Stimulated activated CD8-positive, alpha-beta memory T cell treated with anti-CD3 and anti-CD28 coated beads, Interleukin-15, amount 100 ng/mL, for 48 hours (primary cell): Measurements from ENCODE around the gene PHACTR1.
A peak's percentile ranks its signal among the peaks of the same experiment; 100 is the strongest.

Experiments
- DNase-seq, 2 donors: peaks; one replicate each; pipeline ENCODE4 v3.0.0-alpha.2; 2020; ENCODE audit warnings: low read depth in 2 of 2

PHACTR1 gene

DNA sequence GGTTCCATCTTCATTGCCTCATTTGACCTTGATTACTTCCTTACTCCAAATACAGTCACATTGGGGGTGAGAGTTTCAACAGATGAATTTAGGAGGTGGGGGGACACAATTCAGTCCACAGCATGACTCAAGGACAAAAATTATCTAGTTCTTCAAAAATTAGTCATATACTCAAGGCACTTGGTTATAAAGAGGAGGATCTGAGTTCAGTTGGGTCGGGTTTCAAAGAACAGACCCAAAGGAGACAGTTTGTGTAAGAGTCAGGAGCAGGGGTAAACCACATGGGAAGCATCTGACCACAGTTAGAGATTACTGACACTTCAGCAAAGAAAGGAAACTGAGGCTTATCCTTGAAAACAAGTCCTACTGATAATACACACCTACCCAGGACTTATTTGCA lies 473.8 kb downstream of the PHACTR1 start:
- DNase-seq: no peak

- DNase-seq: no peak
Observed at GRCh38 chr6:13191461-13191860, 474.9 kb downstream of the PHACTR1 start.

DNA sequence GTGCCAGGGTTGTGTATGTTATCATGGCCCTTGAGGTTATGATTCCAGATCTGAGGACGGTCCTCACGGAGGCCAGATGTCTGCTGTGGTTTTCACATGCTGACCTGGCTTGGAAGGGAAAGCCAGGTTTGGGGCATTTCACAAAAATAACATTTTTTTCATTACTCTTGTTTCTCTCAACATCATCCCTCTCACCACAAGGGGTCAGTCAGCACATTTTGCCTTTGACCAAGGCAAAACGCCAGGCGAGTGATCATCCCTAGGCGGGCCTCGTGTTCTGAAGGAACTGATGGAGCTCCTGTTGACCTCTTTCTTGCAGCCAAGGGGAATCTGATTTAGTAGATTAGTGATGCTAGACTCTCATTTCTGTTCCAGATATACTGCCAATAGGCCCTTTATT lies 478.3 kb downstream of the PHACTR1 start:
- no peak for DNase-seq

DNA sequence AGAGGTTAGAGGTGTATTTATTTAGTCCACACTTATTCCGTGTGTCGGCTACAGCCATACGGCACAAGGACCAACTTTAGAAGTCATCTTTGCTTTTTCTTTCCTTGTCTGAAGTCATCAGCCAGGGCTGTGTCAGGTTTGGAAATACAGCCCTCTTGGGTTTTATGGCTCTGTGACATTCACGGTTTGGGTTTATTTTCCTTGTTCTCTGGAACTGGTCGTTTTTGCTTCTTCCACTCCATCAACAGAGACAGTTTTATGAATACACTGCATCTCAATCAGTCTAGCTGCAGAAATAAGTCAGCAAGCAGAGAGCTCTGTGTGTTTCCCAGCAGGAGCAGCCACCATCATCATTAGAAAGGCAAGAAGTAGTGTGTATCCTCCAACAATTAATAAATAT lies 479.2 kb downstream of the PHACTR1 start:
- no peak for DNase-seq

- DNase-seq: no peak
Observed at GRCh38 chr6:13198168-13198567, 481.6 kb downstream of the PHACTR1 start.

- no peak for DNase-seq
Observed at GRCh38 chr6:13201336-13201735, 484.8 kb downstream of the PHACTR1 start.

DNA sequence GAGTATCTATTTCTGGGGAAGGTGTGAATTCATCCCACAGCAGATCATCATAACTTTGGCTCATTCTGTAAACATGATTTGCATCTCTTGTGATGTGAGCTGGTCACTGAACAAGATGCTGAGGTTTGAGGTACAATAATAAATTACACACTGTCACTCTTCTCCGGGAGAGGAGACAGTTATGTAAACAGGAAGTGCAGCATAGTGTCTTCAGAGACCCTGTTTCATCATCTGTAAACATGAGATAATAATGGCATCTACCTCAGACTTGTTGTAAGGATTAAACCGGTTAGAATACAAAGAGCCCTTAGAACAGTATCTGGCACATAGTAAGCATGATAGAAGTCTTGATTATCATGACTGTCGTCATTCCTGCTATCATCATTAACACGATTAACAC lies 486.6 kb downstream of the PHACTR1 start:
- DNase-seq: no peak

DNA sequence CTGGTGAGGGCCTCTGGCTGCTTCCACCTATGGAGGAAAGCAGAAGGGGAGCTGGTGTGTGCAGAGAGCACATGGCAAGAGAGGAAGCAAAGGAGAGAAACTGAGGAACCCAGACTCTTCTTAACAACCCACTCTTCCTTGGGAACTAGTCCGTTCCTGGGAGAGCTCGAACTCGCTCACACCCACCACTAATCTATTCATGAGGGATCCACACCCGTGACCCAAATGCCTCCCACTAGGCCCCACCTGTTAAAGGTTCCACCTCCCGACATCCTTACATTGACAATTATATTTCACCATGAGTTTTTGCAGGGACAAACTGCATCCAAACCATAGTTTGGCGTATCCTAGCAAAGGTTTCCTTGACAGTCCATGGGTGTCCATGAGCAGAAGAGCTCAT lies 488.5 kb downstream of the PHACTR1 start:
- no peak for DNase-seq

GRCh38 chr6:13212096-13212495 lies 495.5 kb downstream of the PHACTR1 start:
- DNase-seq: no peak

- DNase-seq: no peak
Observed at GRCh38 chr6:13212538-13212937, 496.0 kb downstream of the PHACTR1 start.

DNA sequence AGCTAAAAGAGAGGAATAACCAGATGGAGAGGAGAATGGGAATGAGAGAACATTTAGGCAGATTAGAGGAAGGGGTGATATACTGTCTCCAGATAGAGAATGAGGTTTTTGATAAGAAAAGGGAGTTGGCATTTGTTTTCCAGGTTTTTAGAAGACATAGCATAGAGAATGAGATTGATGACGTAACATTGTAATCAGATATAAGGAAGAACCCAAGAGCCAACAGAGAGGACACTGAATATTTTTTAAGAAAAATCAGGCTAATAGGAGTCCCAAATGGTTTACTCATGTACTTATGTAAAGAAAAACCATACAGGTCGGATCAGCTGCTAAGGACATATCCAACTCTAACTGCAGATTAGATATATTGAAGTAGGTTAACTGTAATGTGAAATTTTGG lies 498.8 kb downstream of the PHACTR1 start:
- no peak for DNase-seq

DNA sequence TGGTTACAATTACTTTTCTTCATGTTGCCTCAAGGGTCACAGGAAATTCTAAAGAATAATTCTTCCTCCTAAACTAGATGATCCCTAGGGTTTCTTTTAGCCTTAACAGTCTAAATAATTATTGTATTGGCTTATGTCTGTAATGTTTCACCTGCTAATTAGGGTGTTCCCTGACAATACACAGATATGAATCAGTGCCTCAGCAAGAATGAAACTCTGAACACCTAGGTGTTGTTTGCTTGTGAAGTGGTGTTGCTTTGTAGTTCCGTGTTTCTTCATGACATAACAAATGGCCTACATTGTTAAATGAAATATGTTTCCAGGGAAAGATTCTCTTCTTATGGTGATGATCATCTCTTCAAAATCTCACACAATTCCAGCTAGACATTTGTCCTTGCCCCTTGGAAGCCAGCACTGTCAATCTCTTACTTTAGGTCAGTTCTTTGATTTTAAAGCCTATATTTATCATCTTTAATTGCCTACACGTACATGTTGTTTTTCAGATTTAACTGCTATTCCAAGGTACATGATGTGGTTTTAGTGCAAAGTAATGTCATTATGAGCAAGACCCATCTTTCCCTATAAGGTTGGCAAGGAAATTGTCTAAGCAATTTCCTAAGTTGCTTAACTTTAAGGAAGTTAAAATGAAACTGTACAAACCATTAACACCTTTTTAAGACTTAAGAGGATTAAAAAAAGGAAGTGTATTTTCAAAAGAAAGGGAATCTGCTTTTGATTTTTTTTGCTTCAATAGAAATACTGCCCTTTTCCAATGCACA lies 499.9 kb downstream of the PHACTR1 start:
- no peak for DNase-seq

- DNase-seq: no peak
Observed at GRCh38 chr6:13217206-13217905, 500.8 kb downstream of the PHACTR1 start.

GRCh38 chr6:13220266-13220665 lies 503.7 kb downstream of the PHACTR1 start:
- DNase-seq: no peak

DNA sequence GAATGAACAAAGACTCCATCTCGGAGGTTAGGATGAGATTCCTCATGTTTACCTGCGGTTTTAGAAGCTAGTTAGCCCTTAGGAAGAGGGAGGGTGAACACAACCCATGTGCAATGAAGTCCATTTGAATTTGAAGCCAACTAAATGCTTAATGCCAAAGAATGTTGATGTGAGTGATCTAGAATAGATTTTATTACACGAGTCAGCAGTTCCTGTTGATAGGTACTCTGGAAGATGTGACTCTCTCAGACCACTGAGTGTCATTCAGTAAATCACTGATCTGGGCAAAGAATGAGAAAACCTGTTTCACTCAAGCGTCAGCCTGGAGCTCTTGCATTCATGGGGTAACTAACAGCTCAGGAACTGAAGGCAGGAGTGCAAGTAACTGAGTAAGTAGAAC lies 505.5 kb downstream of the PHACTR1 start:
- DNase-seq: no peak

DNA sequence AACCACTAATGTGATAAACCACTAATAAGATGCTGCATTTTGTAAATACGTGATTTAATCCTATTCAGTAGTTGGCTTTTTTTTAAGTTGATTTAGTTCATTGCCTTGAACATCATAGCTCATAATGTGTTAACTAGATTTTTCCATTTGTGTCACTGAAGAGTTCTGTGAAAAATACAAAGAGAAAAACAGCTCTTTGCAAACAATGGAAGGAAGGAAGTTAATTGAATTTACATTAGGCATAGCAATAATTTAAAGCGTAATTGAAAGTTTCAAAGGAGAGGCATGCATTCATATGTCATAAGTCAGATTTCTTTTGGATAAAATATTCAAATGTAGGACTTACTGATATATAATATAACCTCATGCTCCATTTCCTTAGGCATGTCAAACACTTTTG lies 509.5 kb downstream of the PHACTR1 start:
- DNase-seq: no peak

GRCh38 chr6:13228264-13229204 lies 512.0 kb downstream of the PHACTR1 start:
- DNase-seq: no peak

- peak; percentile 13 to 19 for DNase-seq
Observed at GRCh38 chr6:13229205-13230085, 512.9 kb downstream of the PHACTR1 start.

GRCh38 chr6:13233106-13233505 lies 516.5 kb downstream of the PHACTR1 start:
- no peak for DNase-seq

- DNase-seq: no peak
Observed at GRCh38 chr6:13234130-13234529, 517.6 kb downstream of the PHACTR1 start.

DNA sequence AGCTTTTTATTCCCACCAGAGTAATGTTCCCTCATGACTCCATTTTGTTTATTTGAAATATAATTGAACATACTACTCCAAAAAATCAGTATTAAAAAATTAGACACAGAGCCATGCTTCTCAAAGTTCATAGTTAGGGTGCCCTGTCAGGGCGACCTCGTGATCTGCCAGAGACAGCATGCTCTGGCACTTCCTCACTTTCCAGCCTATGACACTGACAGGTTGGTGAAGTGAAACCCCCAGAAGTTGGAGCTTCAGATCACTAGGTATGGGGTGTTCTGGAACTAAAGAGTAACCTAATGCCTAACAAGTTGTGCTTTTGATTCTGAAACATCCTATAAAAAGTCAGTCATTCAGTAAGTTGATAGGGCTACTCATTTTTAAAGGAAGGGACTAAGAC lies 518.8 kb downstream of the PHACTR1 start:
- DNase-seq: no peak
